ENCODE data around the gene DUSP28. TPM values are rescaled to one million over a fixed set of nuclear protein-coding genes. Genes with fewer than 3 reads are reported as not detected.
"Not testable (repeated sequence)": the region's sequence is repeated elsewhere in the genome, so short reads cannot be mapped to it uniquely, and the experiment has no call there.

The DUSP28 gene
- total RNA-seq, 1 donor: 4.7 TPM

GRCh38 chr2:240518981-240519380 lies 41.2 kb upstream of the DUSP28 start:
- Histone ChIP-seq H4K20me1 (ENCODE audit: insufficient read depth, low read length) (no peaks in the 10 kb centered on the region), H3K4me1 (ENCODE audit: insufficient read depth, low read length) (peaks cover 11% of the 10 kb centered on the region), H2AFZ (ENCODE audit: low read length) (no peak overlapping the region), H3K79me2 (ENCODE audit: insufficient read depth, low read length) (no peaks in the 10 kb centered on the region), H3K27ac (ENCODE audit: low read depth, low read length) (no peak overlapping the region), H3K9me3 (ENCODE audit: low read depth, low read length) (peaks cover 2% of the 10 kb centered on the region), H3K27me3 (ENCODE audit: insufficient read depth, low read length) (peaks cover 7% of the 10 kb centered on the region), H3K36me3 (ENCODE audit: insufficient read depth, low read length) (no peaks in the 10 kb centered on the region), H3K4me2 (ENCODE audit: insufficient read depth, low read length) (peak overlapping the region; percentile 68), H3K4me3 (ENCODE audit: insufficient read depth, low read length) (no peak overlapping the region)
- DNase-seq (ENCODE audit: insufficient read length, low spot score, missing footprints): no peak
- no peak for TF ChIP-seq CTCF (IDR thresholded peaks at IDR 0.05; ENCODE audit: extremely low read depth, low read depth, low read length)

- no peak overlapping the region for H3K27ac ChIP-seq (ENCODE audit: low read depth, low read length)
- peak; percentile 87 for DNase-seq (ENCODE audit: insufficient read length, low spot score, missing footprints)
- peak overlapping the region; percentile 68 for H3K4me2 ChIP-seq (ENCODE audit: insufficient read depth, low read length)
- H3K79me2 ChIP-seq (ENCODE audit: insufficient read depth, low read length): no peaks in the 10 kb centered on the region
- peaks cover 7% of the 10 kb centered on the region for H3K27me3 ChIP-seq (ENCODE audit: insufficient read depth, low read length)
- TF ChIP-seq CTCF (IDR thresholded peaks at IDR 0.05; ENCODE audit: extremely low read depth, low read depth, low read length): no peak
- no peaks in the 10 kb centered on the region for H4K20me1 ChIP-seq (ENCODE audit: insufficient read depth, low read length)
- peaks cover 7% of the 10 kb centered on the region for H3K4me1 ChIP-seq (ENCODE audit: insufficient read depth, low read length)
- no peaks in the 10 kb centered on the region for H3K36me3 ChIP-seq (ENCODE audit: insufficient read depth, low read length)
- peak overlapping the region; percentile 46 for H3K4me3 ChIP-seq (ENCODE audit: insufficient read depth, low read length)
- H2AFZ ChIP-seq (ENCODE audit: low read length): peak overlapping the region; percentile 75
- H3K9me3 ChIP-seq (ENCODE audit: low read depth, low read length): peaks cover 2% of the 10 kb centered on the region
Observed at GRCh38 chr2:240519396-240520129, 40.6 kb upstream of the DUSP28 start.

- Histone ChIP-seq H3K4me2 (ENCODE audit: insufficient read depth, low read length) (peak overlapping the region; percentile 68), H3K27ac (ENCODE audit: low read depth, low read length) (no peak overlapping the region), H3K79me2 (ENCODE audit: insufficient read depth, low read length) (no peaks in the 10 kb centered on the region), H3K4me3 (ENCODE audit: insufficient read depth, low read length) (peak overlapping the region; percentile 46), H3K9me3 (ENCODE audit: low read depth, low read length) (peaks cover 2% of the 10 kb centered on the region), H3K36me3 (ENCODE audit: insufficient read depth, low read length) (no peaks in the 10 kb centered on the region), H3K4me1 (ENCODE audit: insufficient read depth, low read length) (peaks cover 7% of the 10 kb centered on the region), H2AFZ (ENCODE audit: low read length) (no peak overlapping the region), H4K20me1 (ENCODE audit: insufficient read depth, low read length) (no peaks in the 10 kb centered on the region), H3K27me3 (ENCODE audit: insufficient read depth, low read length) (peaks cover 7% of the 10 kb centered on the region)
- DNase-seq (ENCODE audit: insufficient read length, low spot score, missing footprints): peak; percentile 36
- no peak for TF ChIP-seq CTCF (IDR thresholded peaks at IDR 0.05; ENCODE audit: extremely low read depth, low read depth, low read length)
Observed at GRCh38 chr2:240520130-240520973, 39.8 kb upstream of the DUSP28 start.

- H3K27ac ChIP-seq (ENCODE audit: low read depth, low read length): no peak overlapping the region
- no peak for TF ChIP-seq CTCF (IDR thresholded peaks at IDR 0.05; ENCODE audit: extremely low read depth, low read depth, low read length)
- H3K79me2 ChIP-seq (ENCODE audit: insufficient read depth, low read length): no peaks in the 10 kb centered on the region
- peaks cover 7% of the 10 kb centered on the region for H3K4me1 ChIP-seq (ENCODE audit: insufficient read depth, low read length)
- H3K4me2 ChIP-seq (ENCODE audit: insufficient read depth, low read length): no peak overlapping the region
- DNase-seq (ENCODE audit: insufficient read length, low spot score, missing footprints): peak; percentile 49
- no peaks in the 10 kb centered on the region for H3K36me3 ChIP-seq (ENCODE audit: insufficient read depth, low read length)
- no peak overlapping the region for H2AFZ ChIP-seq (ENCODE audit: low read length)
- H3K9me3 ChIP-seq (ENCODE audit: low read depth, low read length): peaks cover 2% of the 10 kb centered on the region
- H3K27me3 ChIP-seq (ENCODE audit: insufficient read depth, low read length): peaks cover 7% of the 10 kb centered on the region
- no peak overlapping the region for H3K4me3 ChIP-seq (ENCODE audit: insufficient read depth, low read length)
- H4K20me1 ChIP-seq (ENCODE audit: insufficient read depth, low read length): no peaks in the 10 kb centered on the region
Observed at GRCh38 chr2:240520974-240521350, 39.2 kb upstream of the DUSP28 start.

- H3K27ac ChIP-seq (ENCODE audit: low read depth, low read length); H3K79me2 ChIP-seq (ENCODE audit: insufficient read depth, low read length); H3K9me3 ChIP-seq (ENCODE audit: low read depth, low read length); H2AFZ ChIP-seq (ENCODE audit: low read length); H4K20me1 ChIP-seq (ENCODE audit: insufficient read depth, low read length); H3K27me3 ChIP-seq (ENCODE audit: insufficient read depth, low read length); DNase-seq (ENCODE audit: insufficient read length, low spot score, missing footprints); H3K4me2 ChIP-seq (ENCODE audit: insufficient read depth, low read length); H3K36me3 ChIP-seq (ENCODE audit: insufficient read depth, low read length); H3K4me1 ChIP-seq (ENCODE audit: insufficient read depth, low read length); H3K4me3 ChIP-seq (ENCODE audit: insufficient read depth, low read length): not testable (repeated sequence)
Observed at GRCh38 chr2:240521885-240522284, 38.3 kb upstream of the DUSP28 start.
